Neural crest cell (in vitro differentiated cells): Measurements from ENCODE around the gene MINDY3. TPM values are rescaled to one million over a fixed set of nuclear protein-coding genes. Genes with fewer than 3 reads are reported as not detected.

Source experiments
- DNase-seq: peaks from one replicate; pipeline ENCODE4 v3.0.0; 2021; ENCODE audit warnings: low read depth, mixed read lengths, low spot score
- H3K27ac Mint-ChIP-seq: one replicate; pipeline ENCODE4 v1.8.0; 2021; ENCODE audit warnings: mild to moderate bottlenecking, mixed read lengths; ENCODE audit not compliant: unreplicated experiment
- H3K27me3 Mint-ChIP-seq: 2 replicates; pipeline ENCODE4 v1.8.0; 2021; ENCODE audit warnings: low read depth, mild to moderate bottlenecking, mixed read lengths
- H3K36me3 Mint-ChIP-seq: 2 replicates; pipeline ENCODE4 v1.8.0; 2021; ENCODE audit warnings: low read depth, mild to moderate bottlenecking, mixed read lengths
- H3K4me1 Mint-ChIP-seq: 2 replicates; pipeline ENCODE4 v1.8.0; 2021; ENCODE audit warnings: mixed read lengths
- H3K4me3 Mint-ChIP-seq: one replicate; pipeline ENCODE4 v1.8.0; 2021; ENCODE audit warnings: mild to moderate bottlenecking, mixed read lengths
- H3K9me3 Mint-ChIP-seq: 2 replicates; pipeline ENCODE4 v1.8.0; 2021; ENCODE audit warnings: mixed read lengths
- CTCF ChIP-seq: fragments of 200-600 bp; sonication (generic); conservative IDR thresholded peaks from 2 replicates; pipeline ENCODE4 v1.5.0; 2021; ENCODE audit warnings: antibody characterized with exemption, mild to moderate bottlenecking
- total RNA-seq: library from RNA; stranded (reverse); gene quantifications from 2 replicates; pipeline ENCODE4 v1.2.1, GENCODE V29; 2021

Gene MINDY3
- total RNA-seq, 1 donor from 2014 or later = 22.9 TPM

- H3K27ac Mint-ChIP-seq = no peak overlapping the region
- no peaks in the 10 kb centered on the region for H3K36me3 Mint-ChIP-seq
- H3K4me3 Mint-ChIP-seq = no peak overlapping the region
- peaks cover 9% of the 10 kb centered on the region for H3K27me3 Mint-ChIP-seq
- no peak for TF ChIP-seq CTCF
- no peaks in the 10 kb centered on the region for H3K4me1 Mint-ChIP-seq
- H3K9me3 Mint-ChIP-seq = no peaks in the 10 kb centered on the region
- no peak for DNase-seq
Observed at GRCh38 chr10:15754937-15755336, 105.4 kb downstream of the MINDY3 start.

GRCh38 chr10:15751046-15751445 lies 109.3 kb downstream of the MINDY3 start:
- Mint-ChIP-seq H3K36me3 (no peaks in the 10 kb centered on the region), H3K4me3 (no peak overlapping the region)
- DNase-seq = no peak

GRCh38 chr10:15748126-15748525 lies 112.2 kb downstream of the MINDY3 start:
- H3K36me3 Mint-ChIP-seq = no peaks in the 10 kb centered on the region

More at GRCh38 chr10:15751046-15751445, 109.3 kb downstream of the MINDY3 start:
- no peak for TF ChIP-seq CTCF
- Mint-ChIP-seq H3K4me1 (no peaks in the 10 kb centered on the region), H3K9me3 (no peaks in the 10 kb centered on the region), H3K27me3 (peaks cover 10% of the 10 kb centered on the region), H3K27ac (no peak overlapping the region)

GRCh38 chr10:15747632-15748031 lies 112.7 kb downstream of the MINDY3 start:
- Mint-ChIP-seq H3K4me1 (no peaks in the 10 kb centered on the region), H3K27me3 (peaks cover 9% of the 10 kb centered on the region), H3K9me3 (no peaks in the 10 kb centered on the region), H3K4me3 (no peak overlapping the region), H3K27ac (no peak overlapping the region), H3K36me3 (no peaks in the 10 kb centered on the region)
- TF ChIP-seq CTCF = no peak
- no peak for DNase-seq

More at GRCh38 chr10:15748126-15748525, 112.2 kb downstream of the MINDY3 start:
- Mint-ChIP-seq H3K9me3 (no peaks in the 10 kb centered on the region), H3K4me3 (no peak overlapping the region), H3K27me3 (peaks cover 9% of the 10 kb centered on the region), H3K4me1 (no peaks in the 10 kb centered on the region), H3K27ac (no peak overlapping the region)
- DNase-seq = no peak
- TF ChIP-seq CTCF = no peak

GRCh38 chr10:15745751-15746150 lies 114.6 kb downstream of the MINDY3 start:
- peaks cover 9% of the 10 kb centered on the region for H3K27me3 Mint-ChIP-seq
- H3K27ac Mint-ChIP-seq = no peak overlapping the region
- no peak for DNase-seq
- H3K4me3 Mint-ChIP-seq = no peak overlapping the region
- H3K36me3 Mint-ChIP-seq = no peaks in the 10 kb centered on the region
- TF ChIP-seq CTCF = no peak
- H3K4me1 Mint-ChIP-seq = no peaks in the 10 kb centered on the region
- no peaks in the 10 kb centered on the region for H3K9me3 Mint-ChIP-seq
